ENCODE results near the gene XRRA1. TPM values are rescaled to one million over a fixed set of nuclear protein-coding genes. Genes with fewer than 3 reads are reported as not detected.
"Not testable (repeated sequence)": the region's sequence is repeated elsewhere in the genome, so short reads cannot be mapped to it uniquely, and the experiment has no call there.

The XRRA1 gene
- total RNA-seq, 4 donors from 2014 or later: 5.9 to 74.2 (median 26.9) TPM

- Histone ChIP-seq H3K4me3 (no peak overlapping the region), H3K9me3 (peaks cover 0 to 19% of the 10 kb centered on the region in 2 donors), H3K27ac (no peak overlapping the region), H3K4me1 (no peaks in the 10 kb centered on the region), H3K36me3 (no peaks in the 10 kb centered on the region), H3K27me3 (no peaks in the 10 kb centered on the region)
- TF ChIP-seq, protein P1, sequence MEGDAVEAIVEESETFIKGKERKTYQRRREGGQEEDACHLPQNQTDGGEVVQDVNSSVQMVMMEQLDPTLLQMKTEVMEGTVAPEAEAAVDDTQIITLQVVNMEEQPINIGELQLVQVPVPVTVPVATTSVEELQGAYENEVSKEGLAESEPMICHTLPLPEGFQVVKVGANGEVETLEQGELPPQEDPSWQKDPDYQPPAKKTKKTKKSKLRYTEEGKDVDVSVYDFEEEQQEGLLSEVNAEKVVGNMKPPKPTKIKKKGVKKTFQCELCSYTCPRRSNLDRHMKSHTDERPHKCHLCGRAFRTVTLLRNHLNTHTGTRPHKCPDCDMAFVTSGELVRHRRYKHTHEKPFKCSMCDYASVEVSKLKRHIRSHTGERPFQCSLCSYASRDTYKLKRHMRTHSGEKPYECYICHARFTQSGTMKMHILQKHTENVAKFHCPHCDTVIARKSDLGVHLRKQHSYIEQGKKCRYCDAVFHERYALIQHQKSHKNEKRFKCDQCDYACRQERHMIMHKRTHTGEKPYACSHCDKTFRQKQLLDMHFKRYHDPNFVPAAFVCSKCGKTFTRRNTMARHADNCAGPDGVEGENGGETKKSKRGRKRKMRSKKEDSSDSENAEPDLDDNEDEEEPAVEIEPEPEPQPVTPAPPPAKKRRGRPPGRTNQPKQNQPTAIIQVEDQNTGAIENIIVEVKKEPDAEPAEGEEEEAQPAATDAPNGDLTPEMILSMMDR (IDR thresholded peaks at IDR 0.05): no peak
- TF ChIP-seq POLR2A (IDR thresholded peaks at IDR 0.05): no peak
- intact Hi-C loops (cut with DNase I; ENCODE audit: low total_unique reads): no loop called here
- no peak for DNase-seq
Measured at GRCh38 chr11:74905326-74905725, 43.6 kb downstream of the XRRA1 start.

DNA sequence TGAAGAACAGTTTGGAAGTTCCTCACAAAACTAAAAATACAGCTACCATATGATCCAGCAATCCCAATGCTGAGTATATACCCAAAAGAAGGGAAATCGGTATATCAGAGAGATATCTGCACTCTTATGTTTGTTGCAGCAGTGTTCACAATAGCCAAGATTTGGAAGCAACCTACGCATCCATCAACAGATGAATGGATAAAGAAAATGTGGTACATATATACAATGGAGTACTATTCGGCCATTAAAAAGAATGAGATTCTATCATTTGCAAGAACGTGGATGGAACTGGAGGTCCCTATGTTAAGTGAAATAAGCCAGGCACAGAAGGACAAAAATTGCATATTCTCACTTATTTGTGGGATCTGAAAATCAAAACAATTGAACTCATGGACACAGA, 46.5 kb downstream of the XRRA1 start:
- intact Hi-C loops (cut with DNase I; ENCODE audit: low total_unique reads): no loop called here

DNA sequence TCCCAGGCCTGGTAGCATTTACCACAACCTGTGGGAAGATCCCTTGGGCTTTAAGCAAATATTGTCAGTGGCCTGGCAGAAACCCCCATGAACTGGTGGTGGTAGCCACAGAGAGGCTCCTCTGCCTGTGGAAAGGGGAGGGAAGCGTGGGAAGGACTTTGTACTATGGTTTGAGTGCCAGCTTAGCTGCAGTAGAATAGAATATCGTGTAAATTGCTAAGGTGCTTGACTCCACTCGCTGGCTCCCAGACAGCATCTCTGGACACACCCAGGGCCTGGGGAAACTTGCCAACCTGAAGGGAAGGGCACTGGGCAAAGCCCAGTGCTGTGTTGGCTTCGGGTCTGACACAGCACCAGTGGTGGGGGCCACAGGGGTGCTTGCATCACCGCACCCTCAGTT, 52.6 kb downstream of the XRRA1 start:
- peaks cover 0 to 6% of the 10 kb centered on the region in 2 donors for H3K9me3 ChIP-seq
- no peaks in the 10 kb centered on the region for H3K36me3 ChIP-seq
- TF ChIP-seq, protein P1 (IDR thresholded peaks at IDR 0.05): no peak
- TF ChIP-seq POLR2A (IDR thresholded peaks at IDR 0.05): no peak
- H3K4me3 ChIP-seq: no peak overlapping the region
- H3K27me3 ChIP-seq: no peaks in the 10 kb centered on the region
- no peaks in the 10 kb centered on the region for H3K4me1 ChIP-seq
- H3K27ac ChIP-seq: no peak overlapping the region
- DNase-seq: no peak
- intact Hi-C loops (cut with DNase I; ENCODE audit: low total_unique reads): no loop called here

More for the DNA sequence above, 46.5 kb downstream of the XRRA1 start:
- Histone ChIP-seq H3K9me3 (peaks cover 0 to 19% of the 10 kb centered on the region in 2 donors), H3K27ac (no peak overlapping the region), H3K4me3 (no peak overlapping the region), H3K27me3 (no peaks in the 10 kb centered on the region), H3K36me3 (no peaks in the 10 kb centered on the region), H3K4me1 (no peaks in the 10 kb centered on the region)
- no peak for DNase-seq
- no peak for TF ChIP-seq POLR2A (IDR thresholded peaks at IDR 0.05)
- TF ChIP-seq, protein P1 (IDR thresholded peaks at IDR 0.05): no peak

GRCh38 chr11:74895340-74896116, 53.4 kb downstream of the XRRA1 start:
- Histone ChIP-seq H3K4me3 (no peak overlapping the region), H3K4me1 (no peaks in the 10 kb centered on the region), H3K27me3 (no peaks in the 10 kb centered on the region), H3K36me3 (no peaks in the 10 kb centered on the region), H3K27ac (no peak overlapping the region), H3K9me3 (no peaks in the 10 kb centered on the region)
- intact Hi-C loops (cut with DNase I; ENCODE audit: low total_unique reads): no loop called here
- TF ChIP-seq, protein P1 (IDR thresholded peaks at IDR 0.05): no peak
- TF ChIP-seq POLR2A (IDR thresholded peaks at IDR 0.05): no peak
- no peak for DNase-seq

DNA sequence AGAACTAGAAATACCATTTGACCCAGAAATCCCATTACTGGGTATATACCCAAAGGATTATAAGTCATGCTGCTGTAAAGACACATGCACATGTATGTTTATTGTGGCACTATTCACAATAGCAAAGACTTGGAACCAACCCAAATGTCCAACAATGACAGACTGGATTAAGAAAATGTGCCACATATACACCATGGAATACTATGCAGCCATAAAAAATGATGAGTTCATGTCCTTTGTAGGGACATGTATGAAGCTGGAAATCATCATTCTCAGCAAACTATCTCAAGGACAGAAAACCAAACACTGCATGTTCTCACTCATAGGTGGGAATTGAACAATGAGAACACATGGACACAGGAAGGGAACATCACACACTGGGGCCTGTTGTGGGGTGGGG, 55.9 kb downstream of the XRRA1 start:
- H3K36me3 ChIP-seq; H3K27ac ChIP-seq; H3K4me3 ChIP-seq; intact Hi-C loops (cut with DNase I; ENCODE audit: low total_unique reads); H3K27me3 ChIP-seq; H3K9me3 ChIP-seq; H3K4me1 ChIP-seq; DNase-seq: not testable (repeated sequence)

Measured in uterus (tissue), 4 donors.